ENCODE results near the gene CNIH1.
"Not testable (repeated sequence)": the region's sequence is repeated elsewhere in the genome, so short reads cannot be mapped to it uniquely, and the experiment has no call there.

Gene CNIH1

DNA sequence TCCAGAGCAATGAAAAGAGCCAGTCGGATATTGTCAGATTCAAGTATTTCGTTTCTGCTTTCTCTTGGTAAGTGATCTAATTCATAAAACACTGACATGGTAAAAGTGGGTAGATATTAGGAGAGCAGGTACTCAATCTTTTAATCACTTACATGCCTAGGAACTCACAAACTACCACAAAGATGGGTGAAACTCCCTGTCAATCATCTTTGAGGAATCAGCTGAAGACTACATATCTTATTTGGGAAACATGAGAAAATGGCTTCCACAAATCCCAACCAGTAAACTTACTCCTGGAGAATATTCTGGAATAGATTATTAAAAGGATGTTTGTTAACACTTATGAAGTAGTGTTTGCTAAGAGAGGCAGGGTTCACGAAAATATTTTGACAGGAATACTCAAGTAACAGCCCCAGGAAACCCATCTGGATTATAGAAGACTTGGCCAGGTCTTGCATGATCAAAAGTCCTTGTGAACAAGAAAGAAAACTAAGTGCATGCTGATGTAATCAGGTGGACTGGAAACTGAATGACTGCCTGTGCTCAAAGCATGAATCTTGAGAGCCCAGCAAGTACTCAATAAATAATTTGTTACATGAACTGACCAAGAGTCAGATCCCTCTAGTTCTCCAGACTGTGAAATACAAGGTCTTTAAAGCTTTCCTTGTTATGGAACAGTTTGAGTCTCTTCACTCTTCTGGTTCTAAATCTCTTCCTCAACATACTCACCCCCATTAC lies 15.5 kb downstream of the CNIH1 start:
- no peak for DNase-seq

DNA sequence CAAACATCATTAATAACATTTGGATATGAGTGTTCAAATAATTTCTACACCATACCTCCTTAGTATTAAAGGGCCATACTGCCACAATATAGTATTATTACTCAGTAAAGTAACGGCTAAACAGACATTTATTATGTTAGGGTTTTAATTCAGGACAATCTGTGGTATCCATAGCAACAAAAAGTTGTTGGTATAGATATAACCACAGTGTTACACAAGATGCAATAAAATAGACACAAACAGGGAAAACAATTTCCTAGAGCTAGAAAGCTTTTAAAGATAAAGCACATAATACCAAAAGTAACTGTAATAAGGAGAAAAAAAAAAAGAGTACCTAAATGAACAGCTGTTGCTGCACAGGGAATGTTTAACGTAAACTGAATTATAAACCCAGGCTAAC lies 16.1 kb downstream of the CNIH1 start:
- no peak for DNase-seq

DNA sequence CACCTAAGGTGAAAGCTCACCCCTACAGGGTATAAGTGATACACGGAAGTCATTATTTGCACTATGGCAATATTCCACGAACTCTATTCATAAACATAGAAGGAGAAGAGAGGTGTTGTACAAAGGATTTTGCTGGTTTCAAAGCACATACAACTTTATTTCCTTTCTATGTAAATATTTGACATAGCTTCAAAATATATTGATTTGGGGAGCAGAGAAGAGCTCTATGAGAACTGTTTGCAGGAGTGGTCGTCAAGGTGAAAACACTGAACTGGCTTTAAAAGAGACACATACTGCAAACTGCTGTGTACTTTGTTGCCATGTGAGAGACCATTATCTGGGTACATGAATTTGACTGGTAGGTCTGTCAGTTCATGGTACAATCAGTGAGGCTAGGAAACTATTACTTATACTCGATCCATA lies 16.7 kb downstream of the CNIH1 start:
- no peak for DNase-seq

DNA sequence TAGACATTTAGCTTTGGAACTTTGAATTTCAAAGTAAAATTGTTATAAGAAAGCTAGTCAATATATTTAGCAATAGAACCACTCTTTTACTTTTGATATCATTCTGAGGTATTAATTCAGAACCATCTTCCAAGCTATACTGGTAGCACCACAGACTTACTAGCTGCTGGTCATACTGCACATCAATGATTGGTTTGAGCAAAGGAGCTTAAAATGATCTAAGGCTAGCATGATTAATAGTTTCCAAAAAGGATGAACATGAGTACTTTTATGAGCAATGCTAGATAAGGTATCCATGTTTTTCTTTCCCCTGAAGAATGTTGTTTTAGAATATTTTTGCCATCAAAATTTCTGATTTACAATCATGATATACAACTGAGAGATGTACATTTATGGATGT lies 17.2 kb downstream of the CNIH1 start:
- DNase-seq: no peak

DNA sequence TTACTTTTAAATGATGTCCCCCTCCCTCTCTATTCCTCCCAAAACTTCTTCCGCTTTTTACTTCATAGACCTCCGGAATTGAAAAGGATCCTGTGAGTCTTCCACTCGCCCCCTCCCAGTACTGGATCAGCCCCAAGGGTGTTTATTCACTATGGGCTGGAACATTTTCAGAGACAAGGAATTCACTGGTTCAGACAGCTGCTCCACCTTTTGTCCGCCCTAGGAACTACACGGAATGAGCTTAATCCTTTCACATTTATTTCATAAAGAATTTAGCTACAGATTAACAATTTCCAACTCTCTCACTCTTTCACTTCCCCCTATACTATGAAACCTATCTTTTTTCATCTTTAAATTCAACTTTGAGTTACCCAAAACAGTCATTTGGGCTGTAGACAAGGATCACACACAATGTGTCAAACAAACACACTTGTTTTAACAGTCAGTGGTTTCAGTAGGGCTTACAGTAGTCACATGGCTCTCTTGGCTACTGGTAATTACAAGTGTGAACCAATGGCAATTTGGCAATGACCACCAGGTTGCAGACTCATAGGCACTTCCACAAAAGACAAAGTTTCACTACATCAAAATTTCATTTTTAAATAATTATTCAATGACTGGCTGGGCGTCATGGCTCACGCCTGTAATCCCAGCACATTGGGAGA lies 20.6 kb downstream of the CNIH1 start:
- DNase-seq: peak; percentile 42

DNA sequence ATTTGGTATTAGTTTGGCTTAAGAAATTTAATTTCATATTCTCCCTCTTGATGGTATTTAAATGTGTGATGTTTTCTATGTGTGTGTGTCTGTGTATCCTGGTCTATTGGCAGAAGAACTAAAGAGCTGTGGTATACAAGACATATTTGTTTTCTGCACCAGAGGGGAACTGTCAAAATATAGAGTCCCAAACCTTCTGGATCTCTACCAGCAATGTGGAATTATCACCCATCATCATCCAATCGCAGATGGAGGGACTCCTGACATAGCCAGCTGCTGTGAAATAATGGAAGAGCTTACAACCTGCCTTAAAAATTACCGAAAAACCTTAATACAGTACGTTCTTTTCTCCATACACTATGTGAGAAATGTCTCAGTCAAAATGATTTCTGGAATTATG lies 29.8 kb downstream of the CNIH1 start:
- DNase-seq: no peak

DNA sequence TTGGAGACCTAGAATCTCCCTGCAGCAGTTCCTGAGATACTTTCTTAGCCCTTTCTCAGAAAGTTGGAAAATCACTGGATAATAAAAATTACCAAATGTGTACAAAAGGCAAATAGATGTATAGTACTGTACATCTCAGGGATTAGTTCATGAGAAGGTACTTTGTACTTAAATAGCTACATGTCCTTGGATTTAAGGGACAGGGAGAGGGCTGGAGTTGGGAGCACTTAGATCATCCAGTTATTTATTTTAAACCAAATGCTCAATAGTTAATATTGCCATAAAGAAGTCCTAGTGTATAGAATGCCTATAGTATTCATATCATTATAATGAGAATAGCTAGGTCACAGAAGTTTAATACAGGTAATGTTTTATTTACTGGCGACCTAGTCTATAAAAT lies 31.0 kb downstream of the CNIH1 start:
- no peak for DNase-seq

DNA sequence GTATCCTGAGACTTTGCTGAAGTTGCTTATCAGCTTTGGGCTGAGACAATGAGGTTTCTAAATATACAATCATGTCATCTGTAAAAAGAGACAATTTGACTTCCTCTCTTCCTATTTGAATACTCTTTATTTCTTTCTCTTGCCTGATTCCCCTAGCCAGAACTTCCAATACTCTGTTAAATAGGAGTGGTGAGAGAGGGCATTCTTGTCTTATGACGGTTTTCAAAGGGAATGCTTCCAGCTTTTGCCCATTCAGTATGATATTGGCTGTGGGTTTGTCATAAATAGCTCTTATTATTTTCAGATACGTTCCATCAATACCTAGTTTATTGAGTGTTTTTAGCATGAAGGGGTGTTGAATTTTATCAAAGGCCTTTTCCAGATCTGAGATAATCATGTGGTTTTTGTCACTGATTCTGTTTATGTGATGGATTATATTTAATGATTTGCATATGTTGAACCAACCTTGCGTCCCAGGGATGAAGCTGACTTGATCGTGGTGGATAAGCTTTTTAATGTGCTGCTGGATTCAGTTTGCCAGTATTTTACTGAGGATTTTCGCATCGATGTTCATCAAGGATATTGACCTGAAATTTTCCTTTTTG lies 37.7 kb downstream of the CNIH1 start:
- not testable (repeated sequence) for DNase-seq

DNA sequence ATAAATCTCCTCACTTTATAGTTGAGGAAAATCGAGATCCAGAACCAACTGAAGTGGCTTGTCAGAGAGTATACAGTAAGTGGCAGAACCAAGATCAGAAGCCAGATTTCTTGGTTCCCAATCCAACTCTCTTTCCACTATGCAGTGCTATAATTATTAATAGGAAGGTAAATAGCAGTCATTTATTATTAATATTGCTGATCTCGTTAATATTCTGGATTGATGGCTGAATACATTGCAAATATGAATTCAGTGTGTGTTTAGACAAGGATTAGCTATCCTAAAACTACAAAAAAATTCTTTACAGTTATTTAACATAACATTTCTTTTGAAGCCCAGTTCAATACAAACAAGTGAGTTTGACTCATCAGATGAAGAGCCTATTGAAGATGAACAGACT lies 41.6 kb downstream of the CNIH1 start:
- DNase-seq: no peak

DNA sequence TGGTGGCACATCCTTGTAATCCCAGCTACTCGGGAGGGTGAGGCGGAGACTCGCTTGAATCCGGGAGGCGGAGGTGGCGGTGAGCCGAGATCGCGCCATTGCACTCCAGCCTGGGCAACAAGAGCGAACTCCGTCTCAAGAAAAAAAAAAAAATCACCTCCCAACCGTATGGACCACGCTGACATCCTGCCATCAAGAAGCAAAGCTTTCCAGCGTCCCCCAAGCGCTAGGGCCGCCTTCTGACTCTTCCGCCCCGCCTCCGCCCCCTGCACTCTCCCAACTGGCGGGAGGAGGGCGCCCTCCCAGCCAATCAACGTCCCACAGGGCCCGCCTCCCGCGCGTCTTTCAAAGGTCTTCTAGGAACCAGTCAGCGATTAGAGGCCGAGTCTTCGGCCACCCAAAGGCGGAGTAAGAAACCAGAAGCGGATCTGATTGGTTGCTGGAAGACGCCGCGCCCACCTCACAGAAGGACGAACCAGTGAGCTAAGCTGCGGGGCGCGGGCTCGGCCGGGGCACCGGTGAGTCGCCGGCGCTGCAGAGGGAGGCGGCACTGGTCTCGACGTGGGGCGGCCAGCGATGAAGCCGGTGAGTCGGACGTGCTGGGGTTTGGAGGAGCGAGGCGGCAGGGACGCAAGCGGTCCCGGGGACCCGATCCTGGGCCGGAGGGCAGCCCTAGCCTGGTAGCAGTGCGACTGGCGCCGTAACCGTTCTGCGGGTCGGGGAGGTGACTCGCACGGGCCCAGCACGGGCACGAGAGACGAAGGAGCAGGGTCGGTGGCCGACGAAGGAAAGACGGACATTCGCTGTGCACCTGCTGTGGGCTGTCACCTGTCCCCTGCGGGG lies 44.5 kb downstream of the CNIH1 start, which contains the start of gene CDKN3:
TSS of gene CDKN3 (plus strand) at position 515 of the 843 bp plus-strand sequence. CDS start at position 577, 62 bp downstream.
- DNase-seq: peak; percentile 100

DNA sequence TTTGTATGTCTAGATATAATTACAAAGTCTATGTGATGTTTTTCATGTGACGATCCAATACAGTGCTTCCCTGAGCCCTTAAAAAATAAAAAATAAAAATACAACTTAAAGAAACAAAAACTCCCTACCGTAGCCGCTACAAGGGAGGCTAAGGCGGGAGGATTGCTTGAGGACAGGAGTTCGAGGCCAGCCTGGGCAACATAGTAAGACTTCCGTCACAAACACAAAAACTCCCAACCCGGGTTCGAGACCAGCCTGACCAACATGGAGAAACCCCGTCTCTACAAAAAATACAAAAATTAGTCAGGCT lies 45.0 kb downstream of the CNIH1 start:
- DNase-seq: no peak

DNA sequence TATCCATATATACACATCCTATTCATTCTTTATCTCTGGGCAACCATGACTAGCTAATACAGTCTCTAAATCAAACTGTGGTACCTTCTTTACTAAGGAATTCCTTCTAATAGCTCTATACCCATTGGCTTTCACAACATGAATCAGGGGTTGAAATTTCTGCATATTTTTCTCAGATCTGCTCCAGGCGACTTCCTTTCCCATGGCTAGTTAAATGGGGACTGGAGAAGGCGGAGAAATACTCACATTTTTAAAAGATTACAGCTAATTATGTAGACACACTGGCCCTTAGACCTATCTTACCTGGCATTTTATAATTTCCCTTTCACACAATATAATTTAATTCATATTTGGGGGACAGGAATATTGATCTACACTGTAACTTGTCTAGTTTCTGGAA lies 45.5 kb downstream of the CNIH1 start:
- no peak for DNase-seq

DNA sequence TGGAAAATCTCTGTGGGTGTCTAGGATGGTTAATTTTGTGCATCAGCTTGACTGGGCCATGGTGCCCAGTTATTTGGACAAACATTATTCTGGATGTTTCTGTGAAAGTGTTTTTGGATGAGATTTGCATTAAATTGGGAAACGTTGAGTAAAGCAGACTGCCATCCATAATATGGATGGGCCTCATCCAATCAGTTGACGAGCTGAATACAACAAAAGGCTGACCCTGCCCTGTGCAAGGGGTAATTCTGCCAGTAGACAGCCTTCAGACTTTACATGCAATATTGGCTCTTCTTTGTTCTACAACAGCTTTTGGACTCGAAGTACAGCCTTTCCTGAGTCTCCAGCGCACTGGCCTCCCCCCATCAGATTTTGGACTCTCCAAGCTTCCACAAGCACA lies 45.9 kb downstream of the CNIH1 start:
- DNase-seq: no peak

DNA sequence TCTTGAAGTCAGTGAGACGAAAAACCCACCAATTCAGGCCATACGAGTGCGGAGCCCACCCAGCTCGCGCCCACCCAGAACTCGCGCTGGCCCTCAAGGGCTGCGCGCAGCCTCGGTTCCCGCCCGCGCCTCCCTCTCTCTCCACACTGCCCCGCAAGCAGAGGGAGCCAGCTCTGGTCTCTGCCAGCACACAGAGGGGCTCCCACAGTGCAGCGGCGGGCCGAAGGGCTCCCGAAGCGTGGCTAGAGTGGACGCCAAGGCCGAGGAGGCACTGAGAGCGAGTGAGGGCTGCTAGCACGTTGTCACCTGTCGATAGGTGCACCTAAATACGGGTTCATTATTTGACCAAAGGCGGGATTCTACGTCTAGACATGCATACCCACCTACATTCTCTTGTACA lies 46.6 kb downstream of the CNIH1 start:
- DNase-seq: no peak

DNA sequence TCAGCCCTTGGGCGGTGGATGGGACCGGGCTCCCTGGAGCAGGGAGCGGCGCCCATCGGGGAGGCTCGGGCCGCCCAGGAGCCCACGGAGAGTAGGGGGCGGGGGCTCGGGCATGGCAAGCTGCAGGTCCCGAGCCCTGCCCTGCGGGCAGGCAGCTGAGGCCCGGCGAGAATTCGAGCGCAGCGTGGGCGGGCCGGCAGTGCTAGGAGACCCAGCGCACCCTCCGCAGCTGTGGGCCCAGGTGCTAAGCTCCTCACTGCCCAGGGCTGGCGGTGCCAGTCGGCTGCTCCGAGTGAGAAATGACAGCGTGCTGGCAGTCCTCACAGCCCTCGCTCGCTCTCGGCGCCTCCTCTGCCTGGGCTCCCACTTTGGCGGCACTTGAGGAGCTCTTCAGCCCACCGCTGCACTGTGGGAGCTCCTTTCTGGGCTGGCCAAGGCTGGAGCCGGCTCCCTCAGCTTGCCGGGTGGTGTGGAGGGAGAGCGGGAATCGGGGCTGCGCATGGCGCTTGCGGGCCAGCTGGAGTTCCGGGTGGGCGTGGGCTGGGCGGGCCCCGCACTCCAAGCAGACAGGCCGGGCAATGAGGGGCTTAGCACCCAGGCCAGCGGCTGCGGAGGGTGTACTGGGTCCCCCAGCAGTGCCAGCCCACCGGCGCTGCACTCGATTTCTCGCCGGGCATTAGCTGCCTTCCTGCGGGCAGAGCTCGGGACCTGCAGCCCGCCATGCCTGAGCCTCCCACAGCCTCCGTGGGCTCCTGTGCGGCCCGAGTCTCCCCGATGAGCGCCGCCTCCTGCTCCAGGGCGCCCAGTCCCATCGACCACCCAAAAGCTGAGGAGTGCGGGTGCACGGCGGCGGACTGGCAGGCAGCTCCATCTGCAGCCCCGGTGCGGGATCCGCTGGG lies 47.9 kb downstream of the CNIH1 start:
- not testable (repeated sequence) for DNase-seq

DNA sequence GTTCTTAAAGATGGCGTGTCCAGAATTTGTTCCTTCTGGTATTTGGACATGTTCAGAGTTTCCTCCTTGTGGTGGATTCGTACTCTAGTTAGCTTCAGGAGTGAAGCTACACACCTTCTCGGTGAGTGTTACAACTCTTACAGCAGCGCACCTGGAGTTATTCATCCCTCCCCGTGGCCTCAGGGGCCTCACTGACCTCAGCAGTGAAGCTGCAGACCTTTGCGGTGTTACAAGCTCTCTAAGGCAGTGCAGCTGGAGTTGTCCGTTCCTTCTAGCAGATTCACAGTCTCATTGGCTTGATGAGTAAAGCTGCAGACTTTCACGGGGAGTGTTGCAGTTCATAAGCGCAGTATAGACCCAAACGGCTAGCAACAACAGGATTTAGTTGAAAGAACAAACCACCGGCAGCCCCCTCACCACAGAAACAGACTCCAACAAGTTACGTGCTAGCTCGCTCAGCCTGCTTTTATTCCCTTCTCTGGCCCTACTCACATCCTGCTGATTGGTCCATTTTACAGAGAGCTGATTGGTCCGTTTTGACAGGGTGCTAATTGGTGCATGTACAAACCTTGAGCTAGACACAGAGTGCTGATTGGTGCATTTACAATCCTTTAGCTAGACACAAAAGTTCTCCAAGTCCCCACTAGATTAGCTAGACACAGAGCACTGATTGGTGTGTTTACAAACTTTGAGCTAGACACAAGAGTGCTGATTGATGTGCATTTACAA lies 48.9 kb downstream of the CNIH1 start:
- no peak for DNase-seq

DNA sequence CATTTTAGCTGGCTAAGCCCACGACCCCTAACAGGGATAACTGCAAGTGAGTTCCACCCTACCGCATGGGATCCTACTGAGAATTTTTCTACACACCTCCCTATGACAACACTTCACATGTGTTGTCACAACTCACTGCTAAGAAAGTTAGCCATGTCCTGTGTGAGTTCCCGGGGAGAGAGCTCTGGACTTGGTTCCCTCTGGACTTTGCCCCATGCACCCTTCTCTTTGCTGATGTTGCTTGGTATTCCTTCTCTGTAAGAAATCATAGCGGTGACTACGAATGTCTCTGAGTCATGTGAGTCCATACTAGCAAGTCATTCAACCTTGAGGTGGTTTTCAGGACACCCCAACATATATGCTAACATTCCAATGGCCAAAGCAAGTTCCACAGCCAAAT lies 53.8 kb downstream of the CNIH1 start:
- no peak for DNase-seq

DNA sequence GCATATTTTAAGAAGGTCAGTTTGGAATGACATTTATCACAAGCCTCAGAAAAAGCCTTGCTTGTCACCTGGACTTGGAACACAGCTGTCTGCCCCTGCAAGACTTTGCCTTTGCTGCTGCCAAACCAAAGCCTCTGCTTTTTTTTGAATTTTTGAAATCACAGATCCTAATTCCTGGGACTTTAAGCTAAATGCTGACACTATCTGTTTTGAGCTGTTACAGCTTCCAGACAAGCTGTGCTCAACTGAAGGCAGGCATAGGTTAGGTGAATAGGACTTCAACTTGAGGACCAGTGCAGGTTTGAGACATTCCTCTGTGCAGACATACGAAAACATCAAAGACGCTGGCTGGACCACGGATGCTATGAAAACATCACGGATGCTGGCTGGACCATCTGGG lies 55.6 kb downstream of the CNIH1 start:
- no peak for DNase-seq

DNA sequence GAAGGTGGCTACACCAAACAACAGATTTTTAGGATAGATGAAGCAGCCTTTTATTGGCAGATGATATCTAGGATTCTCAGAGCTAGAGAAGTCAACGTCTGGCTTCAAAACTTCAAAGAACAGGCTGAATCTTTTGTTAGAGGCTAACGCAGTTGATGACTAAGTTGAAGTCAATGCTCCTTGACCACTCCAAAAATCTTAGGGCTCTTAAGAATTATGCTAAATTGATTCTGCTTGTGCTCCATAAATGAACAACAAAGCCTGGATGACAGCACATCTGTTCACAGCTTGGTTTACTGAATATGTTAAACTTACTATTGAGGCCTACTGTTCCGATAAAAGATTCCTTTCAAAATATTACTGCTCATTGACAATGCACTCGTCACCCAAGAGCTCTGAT lies 57.3 kb downstream of the CNIH1 start:
- no peak for DNase-seq

DNA sequence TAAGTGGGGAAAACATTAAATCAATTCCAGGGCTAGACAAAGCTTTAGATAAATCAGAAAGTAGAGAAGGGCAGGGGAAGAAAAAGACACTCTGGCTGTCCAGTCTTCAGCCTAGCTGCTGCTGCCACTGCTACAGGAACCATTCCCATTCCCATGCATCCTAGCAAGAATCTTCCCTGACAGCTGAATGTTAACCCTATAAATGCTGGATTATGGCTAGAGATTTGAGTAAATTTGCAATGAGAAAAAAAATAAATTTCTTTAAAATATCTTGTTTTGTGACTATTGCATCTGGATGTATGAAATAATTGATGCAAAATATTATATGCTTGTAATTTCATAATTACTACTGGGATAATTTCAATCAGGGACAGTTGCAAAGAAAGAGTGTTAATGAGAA lies 59.4 kb downstream of the CNIH1 start:
- no peak for DNase-seq

DNA sequence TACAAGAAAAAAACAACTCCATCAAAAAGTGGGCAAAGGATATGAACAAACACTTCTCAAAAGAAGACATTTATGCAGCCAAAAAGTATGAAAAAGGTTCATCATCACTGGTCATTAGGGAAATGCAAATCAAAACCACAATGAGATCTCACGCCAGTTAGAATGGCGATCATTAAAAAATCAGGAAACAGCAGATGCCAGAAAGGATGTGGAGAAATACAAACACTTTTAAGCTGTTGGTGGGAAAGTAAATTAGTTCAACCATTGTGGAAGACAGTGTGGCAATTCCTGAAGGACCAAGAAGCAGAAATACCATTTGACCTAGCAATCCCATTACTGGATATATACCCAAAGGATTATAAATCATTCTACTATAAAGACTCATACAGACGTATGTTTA lies 60.6 kb downstream of the CNIH1 start:
- not testable (repeated sequence) for DNase-seq

DNA sequence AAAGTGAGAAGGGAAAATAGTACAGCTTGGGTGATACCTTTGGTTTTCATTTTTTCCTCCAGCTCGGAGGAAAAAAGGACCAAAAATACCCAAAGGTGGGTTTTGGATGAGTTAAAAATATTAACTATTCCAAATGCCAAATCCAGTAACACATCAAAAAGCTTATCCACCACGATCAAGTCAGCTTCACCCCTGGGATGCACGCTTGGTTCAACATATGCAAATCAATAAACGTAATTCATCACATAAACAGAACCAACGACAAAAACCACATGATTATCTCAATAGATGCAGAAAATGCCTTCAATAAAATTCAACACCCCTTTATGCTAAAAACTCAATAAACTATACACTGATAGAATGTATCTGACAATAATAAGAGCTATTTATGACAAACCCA lies 62.3 kb downstream of the CNIH1 start:
- DNase-seq: not testable (repeated sequence)

Measured in HCEC 1CT (cell line).